Thyroid gland (tissue), 4 donors: ENCODE measurements around the gene ZIC2. TPM values are rescaled to one million over a fixed set of nuclear protein-coding genes. Genes with fewer than 3 reads are reported as not detected.

Experiments
- DNase-seq, 2 donors: peaks; one replicate each; pipeline ENCODE4 v3.0.0-alpha.2; 2019
- H3K27ac ChIP-seq, 3 donors: fragments of 200-600 bp; sonication (generic); 1 replicate in 2 of 3; 2 replicates in 1 of 3; pipeline ENCODE4 v1.5.1; 2016 to 2019; ENCODE audit warnings: mild to moderate bottlenecking in 1 of 3, moderate library complexity in 1 of 3
- H3K27me3 ChIP-seq: fragments of 200-600 bp; sonication (generic); one replicate; pipeline ENCODE4 v1.5.1; 2019
- H3K36me3 ChIP-seq, 2 donors: fragments of 200-600 bp; sonication (generic); one replicate each; pipeline ENCODE4 v1.5.1; 2016 to 2019
- H3K4me1 ChIP-seq, 2 donors: fragments of 200-600 bp; sonication (generic); one replicate each; pipeline ENCODE4 v1.5.1; 2017 to 2019
- H3K4me3 ChIP-seq, 3 donors: fragments of 200-600 bp; sonication (generic); replicated peaks in 1 of 3; 1 replicate in 2 of 3; 2 replicates in 1 of 3; pipeline ENCODE4 v1.5.1; 2016; ENCODE audit warnings: mild to moderate bottlenecking in 1 of 3
- H3K9me3 ChIP-seq: fragments of 200-600 bp; sonication (generic); one replicate; pipeline ENCODE4 v1.5.1; 2017
- CTCF ChIP-seq, 6 experiments: fragments of 200-600 bp in 3 of 6; fragments of 450-650 bp in 3 of 6; sonication (generic) in 3 of 6; IDR thresholded peaks; one replicate each; pipeline ENCODE4 v1.5.1; 2016 to 2019; ENCODE audit warnings: antibody characterized with exemption in 6 of 6, mild to moderate bottlenecking in 2 of 6, inconsistent platforms in 1 of 6, moderate library complexity in 1 of 6
- POLR2A ChIP-seq, 2 donors: fragments of 450-650 bp; IDR thresholded peaks; one replicate each; pipeline ENCODE4 v1.6.1; 2017; ENCODE audit warnings: antibody characterized with exemption in 2 of 2, mild to moderate bottlenecking in 2 of 2, moderate library complexity in 1 of 2
- WGBS, 2 donors: methylation state at CpG; one replicate each; pipeline ENCODE4 v1.1.5; 2017; 5-methylcytosine and 5-hydroxymethylcytosine counted together
- intact Hi-C: fragments of 100-400 bp; cut with DNase I; formaldehyde crosslinking; loops from one replicate; pipeline ENCODE4 v1.15.1; 2023
- total RNA-seq, 4 donors: library from RNA; depleted of rRNA; stranded (reverse); fragments of >200 nt; gene quantifications; one replicate each; pipeline ENCODE4 v1.2.3, GENCODE V29; 2016

ZIC2 gene
- total RNA-seq, 4 donors from 2014 or later: not detected

GRCh38 chr13:99983499-99984401 is 2.2 kb downstream of the ZIC2 start:
- intact Hi-C loops: loop anchor here (10.0 kb wide), 1 partner anchor 329 kb away; no protein-coding TSS in a partner anchor
- WGBS, 2 donors: 10 to 12% methylated on average over 32 to 42 of the region's 42 CpGs

GRCh38 chr13:99984461-99985240 is 3.1 kb downstream of the ZIC2 start:
- 18 to 21% methylated on average over 11 to 19 of the region's 44 CpGs for WGBS, 2 donors

More at GRCh38 chr13:99983499-99984401, 2.2 kb downstream of the ZIC2 start:
- Histone ChIP-seq H3K4me1 (peaks cover 16 to 35% of the 10 kb centered on the region in 2 donors), H3K36me3 (no peaks in the 10 kb centered on the region), H3K27ac (no peak overlapping the region), H3K4me3 (no peak overlapping the region), H3K27me3 (peaks cover 79% of the 10 kb centered on the region), H3K9me3 (no peaks in the 10 kb centered on the region)
- no peak for DNase-seq
- TF ChIP-seq CTCF (IDR thresholded peaks at IDR 0.05) (no peak), POLR2A (IDR thresholded peaks at IDR 0.05) (no peak)

GRCh38 chr13:99985241-99985874 is 3.8 kb downstream of the ZIC2 start:
- intact Hi-C loops: loop anchor here (10.0 kb wide), 1 partner anchor 331 kb away; no protein-coding TSS in a partner anchor
- Histone ChIP-seq H3K36me3 (no peaks in the 10 kb centered on the region), H3K27me3 (peaks cover 77% of the 10 kb centered on the region), H3K9me3 (no peaks in the 10 kb centered on the region), H3K4me3 (no peak overlapping the region), H3K27ac (no peak overlapping the region), H3K4me1 (peaks cover 6 to 34% of the 10 kb centered on the region in 2 donors)
- DNase-seq: no peak
- WGBS, 2 donors: 7 to 18% methylated on average over 16 to 19 of the region's 55 CpGs
- TF ChIP-seq POLR2A (IDR thresholded peaks at IDR 0.05) (no peak), CTCF (IDR thresholded peaks at IDR 0.05) (no peak)

More at GRCh38 chr13:99984461-99985240, 3.1 kb downstream of the ZIC2 start:
- Histone ChIP-seq H3K4me1 (peaks cover 12 to 38% of the 10 kb centered on the region in 2 donors), H3K27ac (no peak overlapping the region), H3K9me3 (no peaks in the 10 kb centered on the region), H3K4me3 (no peak overlapping the region), H3K36me3 (no peaks in the 10 kb centered on the region), H3K27me3 (peaks cover 77% of the 10 kb centered on the region)
- intact Hi-C loops: loop anchor here (10.0 kb wide), 1 partner anchor 330 kb away; no protein-coding TSS in a partner anchor
- DNase-seq: no peak
- TF ChIP-seq POLR2A (IDR thresholded peaks at IDR 0.05) (no peak), CTCF (IDR thresholded peaks at IDR 0.05) (no peak)

- peaks cover 76% of the 10 kb centered on the region for H3K27me3 ChIP-seq
- intact Hi-C loops: loop anchor here (10.0 kb wide), 1 partner anchor 331 kb away; no protein-coding TSS in a partner anchor
- no peak overlapping the region for H3K27ac ChIP-seq
- WGBS, 2 donors: 32% methylated on average over 15 of the region's 15 CpGs
- DNase-seq: no peak
- peaks cover 1 to 30% of the 10 kb centered on the region in 2 donors for H3K4me1 ChIP-seq
- TF ChIP-seq POLR2A (IDR thresholded peaks at IDR 0.05) (no peak), CTCF (IDR thresholded peaks at IDR 0.05) (no peak)
- H3K9me3 ChIP-seq: no peaks in the 10 kb centered on the region
- H3K4me3 ChIP-seq: no peak overlapping the region
- no peaks in the 10 kb centered on the region for H3K36me3 ChIP-seq
Measured at GRCh38 chr13:99985886-99986527, 4.4 kb downstream of the ZIC2 start.
